GM21447 (cell line): Measurements from ENCODE around the gene DNMT3B.

Experiments
- ATAC-seq: cut with Tn5 transposase; IDR thresholded peaks from one replicate; pipeline ENCODE4 v1.9.1; 2021; ENCODE audit not compliant: unreplicated experiment

The DNMT3B gene

GRCh38 chr20:32849577-32849976, 87.4 kb downstream of the DNMT3B start:
- ATAC-seq, result no peak

DNA sequence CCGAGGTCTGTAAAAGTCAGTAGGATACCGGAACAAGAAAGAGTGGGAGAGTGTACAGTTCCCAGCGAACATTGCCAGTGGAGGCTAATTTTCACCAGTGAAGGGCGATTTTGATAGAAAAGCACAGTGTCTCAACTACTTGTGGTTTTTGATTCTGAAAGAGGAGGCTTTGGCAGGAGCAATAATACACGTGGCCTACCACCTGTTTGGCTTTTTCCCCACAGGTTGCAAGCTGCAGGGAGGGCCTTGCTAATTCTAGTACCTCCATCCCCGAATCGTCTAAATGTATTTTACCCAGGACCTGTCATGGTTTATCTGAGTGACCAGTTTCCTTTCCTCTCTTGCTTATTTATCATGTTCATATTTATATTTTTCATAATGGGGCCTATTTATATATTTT, 93.2 kb downstream of the DNMT3B start:
- ATAC-seq, result no peak

DNA sequence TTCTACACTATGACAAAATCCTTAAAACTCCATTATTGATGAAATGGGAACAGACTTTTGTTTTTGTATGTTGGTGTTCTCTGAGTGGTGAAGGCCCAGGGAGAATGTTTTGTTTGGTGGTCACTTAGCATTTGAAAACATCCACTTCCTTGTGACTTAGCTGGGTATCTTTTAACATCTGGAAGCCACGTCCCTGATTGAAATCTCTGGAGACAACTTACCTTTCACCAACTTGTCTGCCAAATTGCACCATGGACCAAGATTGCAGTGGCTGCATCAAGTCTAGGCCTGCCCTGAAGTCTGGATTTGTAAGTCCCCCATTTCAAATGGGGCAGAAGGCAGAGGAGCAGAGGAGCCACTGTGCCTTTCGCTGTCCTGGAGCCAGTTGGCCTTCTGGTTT, 96.0 kb downstream of the DNMT3B start:
- no peak for ATAC-seq
